GM18519 (cell line): ENCODE measurements around the gene RFT1.
"Not testable (repeated sequence)": the region's sequence is repeated elsewhere in the genome, so short reads cannot be mapped to it uniquely, and the experiment has no call there.

Source experiments
- ATAC-seq: cut with Tn5 transposase; IDR thresholded peaks from one replicate; pipeline ENCODE4 v1.9.1; 2021; ENCODE audit warnings: mild to moderate bottlenecking, moderate library complexity; ENCODE audit not compliant: unreplicated experiment, low FRiP score

RFT1 gene

GRCh38 chr3:53163444-53164387 lies 33.5 kb upstream of the RFT1 start:
- no peak for ATAC-seq

GRCh38 chr3:53162672-53163443 lies 32.6 kb upstream of the RFT1 start:
- ATAC-seq = no peak

GRCh38 chr3:53161820-53162671 lies 31.8 kb upstream of the RFT1 start:
- ATAC-seq = no peak

- no peak for ATAC-seq
These were observed 31.2 kb upstream of the RFT1 start for GRCh38 chr3:53161450-53161819.

GRCh38 chr3:53160660-53161449 lies 30.6 kb upstream of the RFT1 start, which contains the start of gene PRKCD:
TSS of gene PRKCD (plus strand) at chr3:53161209. CDS start at chr3:53178423, 17,214 bp downstream.
- ATAC-seq = no peak

- no peak for ATAC-seq
These were observed 29.9 kb upstream of the RFT1 start for GRCh38 chr3:53160061-53160659.

- ATAC-seq = no peak
These were observed 29.2 kb upstream of the RFT1 start for GRCh38 chr3:53159156-53160060.

GRCh38 chr3:53158765-53159155 lies 28.5 kb upstream of the RFT1 start:
- no peak for ATAC-seq

GRCh38 chr3:53157974-53158580 lies 27.8 kb upstream of the RFT1 start:
- ATAC-seq = no peak

GRCh38 chr3:53156368-53156834 lies 26.2 kb upstream of the RFT1 start:
- ATAC-seq = no peak

GRCh38 chr3:53155760-53156159 lies 25.5 kb upstream of the RFT1 start:
- no peak for ATAC-seq

- ATAC-seq = no peak
These were observed 24.6 kb upstream of the RFT1 start for GRCh38 chr3:53154881-53155285.

- no peak for ATAC-seq
These were observed 23.7 kb upstream of the RFT1 start for GRCh38 chr3:53153980-53154379.

- no peak for ATAC-seq
These were observed 23.1 kb upstream of the RFT1 start for GRCh38 chr3:53153264-53153823.

- no peak for ATAC-seq
These were observed 21.8 kb upstream of the RFT1 start for GRCh38 chr3:53151870-53152660.

- no peak for ATAC-seq
These were observed 21.2 kb upstream of the RFT1 start for GRCh38 chr3:53151465-53151864.

- ATAC-seq = not testable (repeated sequence)
These were observed 20.8 kb upstream of the RFT1 start for GRCh38 chr3:53151086-53151438.
